Activated naive CD4-positive, alpha-beta T cell treated with anti-CD3 and anti-CD28 coated beads, Interleukin-2, amount 10 ng/mL, durations not matched to agents 7 days and 5 days (primary cell): ENCODE measurements around the gene GRIK4.

ENCODE experiments used
- CTCF ChIA-PET: fragments of 350-600 bp; sonication (Branson Sonifier 250); formaldehyde crosslinking; loops from one replicate; lab custom pipeline; 2021; ENCODE audit warnings: antibody characterized with exemption; lab: Charles Lee
- DNase-seq: peaks from one replicate; pipeline ENCODE4 v3.0.0-alpha.2; 2020
- H3K27ac Mint-ChIP-seq: one replicate; pipeline ENCODE4 v1.8.0; 2021; ENCODE audit warnings: mild to moderate bottlenecking, moderate library complexity, mixed read lengths
- H3K27me3 Mint-ChIP-seq: one replicate; pipeline ENCODE4 v1.8.0; 2021; ENCODE audit warnings: mild to moderate bottlenecking, mixed read lengths
- H3K36me3 Mint-ChIP-seq: one replicate; pipeline ENCODE4 v1.8.0; 2021; ENCODE audit warnings: mixed read lengths
- H3K4me1 Mint-ChIP-seq: one replicate; pipeline ENCODE4 v1.8.0; 2021; ENCODE audit warnings: mixed read lengths
- H3K4me3 Mint-ChIP-seq: one replicate; pipeline ENCODE4 v1.8.0; 2021; ENCODE audit warnings: mild to moderate bottlenecking, moderate library complexity, mixed read lengths
- H3K9me3 Mint-ChIP-seq: one replicate; pipeline ENCODE4 v1.8.0; 2021; ENCODE audit warnings: mixed read lengths

Gene GRIK4

DNA sequence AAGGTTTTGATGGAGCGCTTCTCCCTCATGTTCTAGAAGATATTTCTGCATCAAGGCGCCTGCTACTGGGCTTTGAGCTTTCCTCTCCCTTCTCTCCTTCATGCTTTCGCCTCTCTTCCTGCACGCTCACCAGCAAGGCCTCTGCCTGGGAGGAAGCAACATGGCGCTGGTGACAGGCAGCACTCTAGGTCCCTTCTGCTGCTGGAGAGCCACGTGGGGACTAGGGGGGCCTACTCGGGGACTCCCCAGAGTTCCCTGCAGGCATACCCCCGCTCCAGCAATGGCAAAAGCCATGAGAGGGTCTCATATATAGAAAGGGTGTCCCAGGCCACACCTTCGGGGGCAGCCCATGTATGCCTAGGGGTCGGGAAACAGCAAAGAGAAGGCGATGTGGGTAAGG lies 49.7 kb downstream of the GRIK4 start:
- H3K27me3 Mint-ChIP-seq, result peaks cover 47% of the 10 kb centered on the region
- no peak overlapping the region for H3K27ac Mint-ChIP-seq
- H3K4me3 Mint-ChIP-seq, result no peak overlapping the region
- CTCF ChIA-PET, result no interaction called here
- no peaks in the 10 kb centered on the region for H3K4me1 Mint-ChIP-seq
- H3K9me3 Mint-ChIP-seq, result no peaks in the 10 kb centered on the region
- DNase-seq, result no peak
- H3K36me3 Mint-ChIP-seq, result no peaks in the 10 kb centered on the region

- H3K9me3 Mint-ChIP-seq, result no peaks in the 10 kb centered on the region
- no peak overlapping the region for H3K4me3 Mint-ChIP-seq
- no peaks in the 10 kb centered on the region for H3K36me3 Mint-ChIP-seq
- no peak for DNase-seq
- CTCF ChIA-PET, result interaction anchor here (1.3 kb wide), 1 partner anchor 51 kb away, joined by 3 read pairs; the partner anchor contains the start of gene GRIK4
- H3K27me3 Mint-ChIP-seq, result peaks cover 61% of the 10 kb centered on the region
- H3K4me1 Mint-ChIP-seq, result no peaks in the 10 kb centered on the region
- no peak overlapping the region for H3K27ac Mint-ChIP-seq
Observed at GRCh38 chr11:120562806-120563425, 51.4 kb downstream of the GRIK4 start.

DNA sequence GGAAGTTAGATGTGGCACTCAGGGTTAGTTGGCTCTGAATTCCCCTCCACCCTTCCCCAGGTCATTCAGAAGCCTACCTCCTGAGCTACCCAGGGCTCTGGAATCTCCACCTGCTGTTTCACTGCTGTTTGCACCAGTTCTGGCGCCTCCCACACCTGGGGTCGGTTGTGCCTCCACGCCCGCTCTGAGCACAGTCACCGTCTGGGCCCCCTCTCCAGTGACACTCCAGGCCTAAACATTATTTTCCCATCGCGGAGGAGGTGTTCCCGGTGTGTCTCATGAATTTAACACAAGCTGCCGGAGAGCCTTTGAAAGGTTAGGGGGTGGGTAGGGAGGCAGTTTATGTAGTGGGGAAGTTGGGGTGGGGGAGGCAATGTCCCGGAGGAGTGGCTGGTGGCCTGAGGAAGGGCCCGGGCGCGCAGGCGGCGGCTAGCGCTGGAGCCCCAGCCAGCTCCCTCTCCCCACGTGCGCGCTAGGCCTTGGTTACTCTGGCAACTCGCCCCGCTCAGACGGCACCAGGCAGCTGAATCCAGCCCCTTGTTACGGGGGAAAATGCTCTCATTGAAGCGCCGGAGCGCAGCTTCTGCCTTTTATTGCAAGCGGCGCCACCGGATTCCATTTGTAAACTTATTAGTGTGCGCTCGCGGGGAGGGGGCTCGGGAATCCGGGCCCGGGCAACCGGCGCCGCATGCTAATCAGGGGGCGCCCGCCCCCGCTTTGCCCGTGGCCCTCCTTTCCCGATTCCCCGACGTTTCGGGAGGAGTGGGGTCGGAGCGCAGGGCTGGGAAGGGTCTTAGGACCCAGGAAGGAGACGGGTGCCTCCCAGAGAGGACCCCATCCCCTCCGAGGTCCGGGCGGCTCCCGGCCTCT lies 52.4 kb downstream of the GRIK4 start:
- no peak for DNase-seq

DNA sequence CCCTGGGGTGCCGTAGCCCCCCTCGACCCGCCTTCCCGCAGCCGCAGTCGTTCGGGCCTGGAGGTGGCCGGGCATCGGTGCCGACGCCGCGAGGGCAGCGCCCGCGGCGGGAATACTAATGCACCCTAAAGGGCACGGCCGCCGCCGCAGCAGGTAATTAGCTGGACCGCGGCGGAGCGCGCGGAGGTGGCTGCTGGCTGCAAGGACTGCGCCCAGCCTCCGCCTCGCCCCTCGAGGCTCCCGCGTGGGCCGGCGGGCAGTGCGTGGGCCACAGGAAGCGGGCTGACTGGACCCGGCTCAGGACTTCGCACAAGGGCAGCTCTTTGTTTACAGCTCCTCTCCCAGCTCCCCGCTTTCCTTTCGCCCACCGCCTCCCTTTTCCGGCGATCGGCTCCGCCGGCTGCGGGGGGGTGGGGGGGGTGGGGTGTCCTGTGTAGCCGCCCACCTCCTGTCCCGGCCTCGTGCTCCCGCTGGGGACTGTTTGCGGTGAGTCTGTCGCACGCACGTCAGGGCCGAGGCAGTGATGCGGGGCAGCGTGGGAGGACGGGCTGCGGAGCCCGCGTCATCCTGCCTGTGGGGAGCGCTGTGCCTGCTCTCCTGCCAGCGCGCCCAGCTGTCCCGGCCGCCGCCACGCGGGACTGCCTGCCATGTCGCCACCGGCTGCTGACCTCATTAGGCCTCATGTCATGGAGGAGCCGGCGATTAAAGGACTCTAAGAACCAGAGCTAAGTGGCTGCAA lies 53.2 kb downstream of the GRIK4 start:
- Mint-ChIP-seq H3K27me3 (peaks cover 66% of the 10 kb centered on the region), H3K27ac (no peak overlapping the region), H3K9me3 (no peaks in the 10 kb centered on the region), H3K4me3 (no peak overlapping the region), H3K36me3 (no peaks in the 10 kb centered on the region), H3K4me1 (no peaks in the 10 kb centered on the region)
- CTCF ChIA-PET, result no interaction called here
- no peak for DNase-seq

More for the DNA sequence above, 52.4 kb downstream of the GRIK4 start:
- Mint-ChIP-seq H3K36me3 (no peaks in the 10 kb centered on the region), H3K9me3 (no peaks in the 10 kb centered on the region), H3K27ac (no peak overlapping the region), H3K4me1 (no peaks in the 10 kb centered on the region), H3K4me3 (no peak overlapping the region), H3K27me3 (peaks cover 66% of the 10 kb centered on the region)
- CTCF ChIA-PET, result interaction anchor here (1.3 kb wide), 1 partner anchor 52 kb away, joined by 3 read pairs; the partner anchor contains the start of gene GRIK4

GRCh38 chr11:120565466-120566155 lies 54.1 kb downstream of the GRIK4 start:
- H3K27me3 Mint-ChIP-seq, result peaks cover 66% of the 10 kb centered on the region

GRCh38 chr11:120566176-120566575 lies 54.6 kb downstream of the GRIK4 start:
- no peaks in the 10 kb centered on the region for H3K4me1 Mint-ChIP-seq
- no peaks in the 10 kb centered on the region for H3K36me3 Mint-ChIP-seq
- no peak overlapping the region for H3K27ac Mint-ChIP-seq
- peaks cover 66% of the 10 kb centered on the region for H3K27me3 Mint-ChIP-seq
- no peak for DNase-seq
- CTCF ChIA-PET, result no interaction called here
- H3K9me3 Mint-ChIP-seq, result no peaks in the 10 kb centered on the region
- H3K4me3 Mint-ChIP-seq, result no peak overlapping the region

More at GRCh38 chr11:120565466-120566155, 54.1 kb downstream of the GRIK4 start:
- DNase-seq, result no peak
- H3K9me3 Mint-ChIP-seq, result no peaks in the 10 kb centered on the region
- H3K36me3 Mint-ChIP-seq, result no peaks in the 10 kb centered on the region
- no peak overlapping the region for H3K4me3 Mint-ChIP-seq
- H3K27ac Mint-ChIP-seq, result no peak overlapping the region
- CTCF ChIA-PET, result no interaction called here
- no peaks in the 10 kb centered on the region for H3K4me1 Mint-ChIP-seq

GRCh38 chr11:120568572-120569307 lies 57.2 kb downstream of the GRIK4 start:
- no peak for DNase-seq
- H3K4me1 Mint-ChIP-seq, result no peaks in the 10 kb centered on the region
- no peak overlapping the region for H3K4me3 Mint-ChIP-seq
- no peaks in the 10 kb centered on the region for H3K36me3 Mint-ChIP-seq
- peaks cover 49% of the 10 kb centered on the region for H3K27me3 Mint-ChIP-seq
- CTCF ChIA-PET, result no interaction called here
- no peak overlapping the region for H3K27ac Mint-ChIP-seq
- no peaks in the 10 kb centered on the region for H3K9me3 Mint-ChIP-seq

GRCh38 chr11:120569861-120570260 lies 58.3 kb downstream of the GRIK4 start:
- no peak for DNase-seq
- H3K4me3 Mint-ChIP-seq, result no peak overlapping the region
- H3K27me3 Mint-ChIP-seq, result peaks cover 41% of the 10 kb centered on the region
- CTCF ChIA-PET, result no interaction called here
- no peaks in the 10 kb centered on the region for H3K36me3 Mint-ChIP-seq
- H3K4me1 Mint-ChIP-seq, result no peaks in the 10 kb centered on the region
- H3K27ac Mint-ChIP-seq, result no peak overlapping the region
- H3K9me3 Mint-ChIP-seq, result no peaks in the 10 kb centered on the region

- Mint-ChIP-seq H3K4me3 (no peak overlapping the region), H3K27ac (no peak overlapping the region), H3K36me3 (no peaks in the 10 kb centered on the region), H3K4me1 (no peaks in the 10 kb centered on the region), H3K9me3 (no peaks in the 10 kb centered on the region), H3K27me3 (peaks cover 28% of the 10 kb centered on the region)
- CTCF ChIA-PET, result no interaction called here
- DNase-seq, result no peak
Observed at GRCh38 chr11:120571476-120571875, 59.9 kb downstream of the GRIK4 start.

DNA sequence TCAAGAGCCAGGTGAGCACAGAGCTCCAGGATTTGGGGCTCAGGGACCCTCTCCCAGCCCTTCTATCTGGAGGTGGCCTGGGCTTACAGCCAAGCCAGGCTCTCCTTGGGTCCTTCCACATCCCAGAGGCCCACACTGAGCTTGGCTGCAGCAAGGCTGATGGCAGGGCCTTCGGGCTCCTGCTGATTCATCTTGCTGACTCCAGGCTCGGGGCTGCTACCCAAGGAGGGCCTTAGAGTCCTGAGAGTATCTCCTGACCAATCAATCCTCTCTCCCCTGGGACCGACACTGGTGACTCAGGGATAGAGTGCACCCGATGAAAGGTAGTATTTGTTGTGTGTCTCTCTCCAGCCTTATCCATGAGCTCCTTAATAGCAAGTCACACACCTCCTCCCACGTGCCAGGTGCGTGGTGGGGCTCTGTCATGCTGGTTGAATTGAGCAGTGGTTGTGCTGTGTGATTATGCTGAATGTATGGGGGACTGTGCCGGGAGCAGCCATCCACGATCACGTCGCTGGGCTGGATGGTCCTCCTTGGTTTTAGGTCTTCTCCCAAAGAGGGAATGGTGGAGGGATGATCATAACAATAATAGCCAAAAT lies 62.3 kb downstream of the GRIK4 start:
- no peaks in the 10 kb centered on the region for H3K9me3 Mint-ChIP-seq
- H3K4me3 Mint-ChIP-seq, result no peak overlapping the region
- DNase-seq, result no peak
- peaks cover 15% of the 10 kb centered on the region for H3K27me3 Mint-ChIP-seq
- CTCF ChIA-PET, result no interaction called here
- no peaks in the 10 kb centered on the region for H3K36me3 Mint-ChIP-seq
- H3K27ac Mint-ChIP-seq, result no peak overlapping the region
- no peaks in the 10 kb centered on the region for H3K4me1 Mint-ChIP-seq

- no peak overlapping the region for H3K27ac Mint-ChIP-seq
- no peak overlapping the region for H3K4me3 Mint-ChIP-seq
- H3K4me1 Mint-ChIP-seq, result no peaks in the 10 kb centered on the region
- DNase-seq, result no peak
- H3K9me3 Mint-ChIP-seq, result no peaks in the 10 kb centered on the region
- peaks cover 15% of the 10 kb centered on the region for H3K27me3 Mint-ChIP-seq
- CTCF ChIA-PET, result no interaction called here
- H3K36me3 Mint-ChIP-seq, result no peaks in the 10 kb centered on the region
Observed at GRCh38 chr11:120574876-120575275, 63.3 kb downstream of the GRIK4 start.

DNA sequence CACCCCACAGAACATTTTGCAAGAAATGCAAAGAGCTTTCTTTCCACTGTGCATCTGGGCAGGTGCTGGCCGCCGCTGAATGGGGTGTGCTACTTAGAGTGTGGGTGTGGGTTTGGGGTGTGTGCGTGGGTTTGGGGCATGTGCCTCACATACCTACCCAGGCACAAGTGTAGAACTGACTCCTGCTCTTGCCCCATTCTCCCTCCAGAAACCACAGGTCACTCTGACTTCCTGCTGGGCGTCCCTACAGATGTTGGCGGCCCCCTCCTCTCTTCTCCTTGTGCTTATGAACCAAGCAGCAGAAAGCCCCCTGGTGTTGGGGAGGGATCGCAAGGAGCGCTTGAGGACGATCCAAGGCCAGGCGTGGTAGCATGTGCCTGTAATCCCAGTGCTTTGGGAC lies 63.9 kb downstream of the GRIK4 start:
- no peak overlapping the region for H3K4me3 Mint-ChIP-seq
- DNase-seq, result no peak
- H3K4me1 Mint-ChIP-seq, result no peaks in the 10 kb centered on the region
- no peaks in the 10 kb centered on the region for H3K9me3 Mint-ChIP-seq
- peaks cover 19% of the 10 kb centered on the region for H3K27me3 Mint-ChIP-seq
- CTCF ChIA-PET, result no interaction called here
- H3K36me3 Mint-ChIP-seq, result no peaks in the 10 kb centered on the region
- no peak overlapping the region for H3K27ac Mint-ChIP-seq

DNA sequence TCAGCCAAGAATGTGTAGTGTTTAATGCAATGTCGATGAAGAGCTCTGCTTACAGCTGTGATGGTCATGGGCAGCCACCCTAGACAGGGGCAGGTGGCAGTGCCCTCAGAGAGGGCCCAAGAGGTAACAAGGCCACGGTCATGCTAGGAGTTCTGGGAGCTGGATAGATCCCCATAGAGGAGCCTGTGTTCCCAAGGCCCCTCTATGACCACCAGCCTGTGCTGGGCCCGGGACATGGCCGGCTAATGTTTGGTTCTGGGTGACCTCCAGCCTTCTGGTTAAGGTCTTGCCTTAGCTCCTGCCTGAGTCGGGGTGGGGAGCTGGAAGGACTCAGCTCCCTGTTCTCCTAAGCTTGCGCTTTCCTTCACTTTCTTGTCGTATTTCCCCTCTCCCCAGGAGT lies 65.1 kb downstream of the GRIK4 start:
- DNase-seq, result no peak
- no peaks in the 10 kb centered on the region for H3K36me3 Mint-ChIP-seq
- peaks cover 19% of the 10 kb centered on the region for H3K27me3 Mint-ChIP-seq
- CTCF ChIA-PET, result no interaction called here
- H3K4me1 Mint-ChIP-seq, result no peaks in the 10 kb centered on the region
- no peak overlapping the region for H3K27ac Mint-ChIP-seq
- H3K9me3 Mint-ChIP-seq, result no peaks in the 10 kb centered on the region
- no peak overlapping the region for H3K4me3 Mint-ChIP-seq
